ENCODE measurements around the gene ATP5F1D. TPM values are rescaled to one million over a fixed set of nuclear protein-coding genes. Genes with fewer than 3 reads are reported as not detected.
A peak's percentile ranks its signal among the peaks of the same experiment; 100 is the strongest.

The ATP5F1D gene
- total RNA-seq, 2 donors from 2014 or later = 193 to 269 TPM

DNA sequence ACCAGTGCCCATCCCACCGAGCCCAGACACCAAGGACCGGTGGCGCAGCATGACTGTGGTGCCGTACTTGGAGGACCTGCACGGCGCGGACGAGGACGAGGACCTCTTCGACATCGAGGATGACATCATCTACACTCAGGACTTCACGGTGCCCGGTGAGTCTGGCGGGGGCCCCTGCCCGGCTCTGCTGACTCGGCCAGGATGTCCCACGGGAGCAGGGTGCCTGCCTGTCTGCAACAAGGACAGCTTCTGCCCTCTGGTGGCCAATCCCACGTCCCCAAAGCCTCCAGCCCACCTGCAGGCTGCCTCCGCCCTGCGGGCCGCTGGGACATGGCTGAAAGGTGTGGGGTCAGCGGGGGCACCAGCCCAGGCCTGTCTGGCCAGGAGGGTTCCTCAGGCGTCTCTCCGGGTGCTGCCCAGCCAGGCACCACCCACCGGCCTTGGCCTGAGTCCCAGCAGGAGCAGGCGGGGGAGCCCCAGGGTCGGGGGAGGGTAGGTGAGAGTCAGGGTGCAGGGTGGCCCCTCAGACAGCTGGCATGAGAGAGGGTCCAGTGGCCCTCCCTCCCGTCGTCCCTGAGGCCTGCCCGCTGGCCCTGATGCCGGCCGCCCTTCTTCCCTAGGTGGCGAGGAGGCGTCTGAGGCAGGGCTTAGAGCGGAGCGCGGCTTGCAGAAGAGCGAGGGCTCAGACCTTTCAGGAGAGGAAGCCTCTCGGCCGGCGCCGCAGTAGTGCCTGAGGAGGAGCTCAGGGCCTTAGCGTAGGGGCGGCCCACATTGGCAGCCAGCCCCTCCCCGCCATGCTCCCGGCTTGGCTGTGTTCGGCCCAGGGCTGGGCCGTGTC lies 18.3 kb upstream of the ATP5F1D start:
- no peak overlapping the region for H3K27ac ChIP-seq
- no peaks in the 10 kb centered on the region for H3K27me3 ChIP-seq
- TF ChIP-seq CTCF (IDR thresholded peaks at IDR 0.05) = peak in 1 of 2 donors; percentile 48

DNA sequence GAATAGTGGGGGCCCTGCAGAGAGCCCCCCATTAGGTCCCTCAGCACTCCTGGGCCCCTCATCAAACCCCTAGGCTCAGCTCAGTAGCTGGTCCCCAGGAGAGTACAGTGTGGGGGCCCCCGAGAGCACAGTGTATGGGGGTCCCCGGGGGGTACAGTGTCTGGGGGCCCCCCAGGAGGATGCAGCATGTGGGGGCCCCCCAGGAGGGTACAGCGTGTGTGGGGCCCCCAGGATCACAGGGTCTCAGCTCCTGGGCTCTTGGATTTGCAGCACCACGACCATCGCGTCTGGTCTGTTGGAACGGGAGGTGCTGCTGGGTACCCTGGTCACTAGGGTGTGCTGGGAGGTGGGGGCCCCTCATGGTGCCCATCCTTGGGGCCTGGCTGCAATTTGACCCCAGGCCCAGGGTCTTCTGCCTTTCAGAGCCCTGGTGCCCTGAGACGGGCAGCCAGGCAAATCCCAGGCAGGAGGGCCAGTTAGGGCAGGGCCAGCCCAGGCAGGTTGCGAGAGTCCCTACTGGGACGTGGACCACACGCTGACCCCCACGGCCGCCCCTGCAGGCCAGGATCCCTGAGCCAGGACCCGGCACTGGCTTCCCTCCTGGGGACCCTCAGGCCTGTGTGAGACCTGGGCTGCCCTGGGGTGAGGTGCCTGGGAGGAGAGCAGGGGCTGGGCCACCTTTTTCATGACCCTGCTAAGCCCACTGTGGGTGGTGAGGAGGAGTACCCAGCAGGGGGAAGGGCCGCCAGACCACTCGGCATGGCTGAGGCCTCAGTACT lies 17.3 kb upstream of the ATP5F1D start:
- TF ChIP-seq CTCF (IDR thresholded peaks at IDR 0.05) = no peak
- no peak for DNase-seq (ENCODE audit: low spot score)
- Histone ChIP-seq H3K36me3 (peaks cover 62% of the 10 kb centered on the region), H3K4me1 (peaks cover 0 to 33% of the 10 kb centered on the region in 2 donors), H3K4me3 (no peak overlapping the region), H3K27ac (no peak overlapping the region), H3K27me3 (no peaks in the 10 kb centered on the region), H3K9me3 (no peaks in the 10 kb centered on the region)

More for the DNA sequence above, 18.3 kb upstream of the ATP5F1D start:
- Histone ChIP-seq H3K9me3 (no peaks in the 10 kb centered on the region), H3K36me3 (peaks cover 61% of the 10 kb centered on the region), H3K4me3 (no peak overlapping the region), H3K4me1 (peaks cover 0 to 43% of the 10 kb centered on the region in 2 donors)
- DNase-seq (ENCODE audit: low spot score) = no peak

DNA sequence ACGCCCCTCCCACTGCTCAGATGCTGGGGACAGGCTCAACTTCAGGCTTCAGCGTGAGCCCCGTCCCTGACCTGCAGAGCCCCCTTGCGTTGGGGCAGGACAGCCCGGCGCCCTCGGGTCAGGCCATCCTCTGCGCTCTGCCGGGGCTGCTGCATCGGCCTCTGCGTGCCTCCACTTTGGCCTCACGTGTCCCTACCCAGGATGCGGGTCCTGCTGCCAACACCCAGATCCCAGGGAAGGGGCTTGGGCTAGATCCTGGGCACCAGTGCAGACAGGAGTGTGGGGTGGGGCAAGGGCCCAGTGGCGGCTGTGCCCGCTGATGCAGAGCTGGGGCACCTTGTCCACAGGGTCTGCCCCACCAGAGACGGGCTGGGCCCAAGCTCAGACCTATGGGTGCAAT lies 16.7 kb upstream of the ATP5F1D start:
- H3K4me3 ChIP-seq = no peak overlapping the region
- DNase-seq (ENCODE audit: low spot score) = no peak
- H3K9me3 ChIP-seq = no peaks in the 10 kb centered on the region
- peaks cover 62% of the 10 kb centered on the region for H3K36me3 ChIP-seq
- peaks cover 0 to 31% of the 10 kb centered on the region in 2 donors for H3K4me1 ChIP-seq
- no peak overlapping the region for H3K27ac ChIP-seq
- TF ChIP-seq CTCF (IDR thresholded peaks at IDR 0.05) = no peak
- H3K27me3 ChIP-seq = no peaks in the 10 kb centered on the region

- H3K4me3 ChIP-seq = no peak overlapping the region
- no peaks in the 10 kb centered on the region for H3K27me3 ChIP-seq
- peaks cover 58% of the 10 kb centered on the region for H3K36me3 ChIP-seq
- H3K27ac ChIP-seq = no peak overlapping the region
- DNase-seq (ENCODE audit: low spot score) = no peak
- peaks cover 0 to 25% of the 10 kb centered on the region in 2 donors for H3K4me1 ChIP-seq
- no peaks in the 10 kb centered on the region for H3K9me3 ChIP-seq
- no peak for TF ChIP-seq CTCF (IDR thresholded peaks at IDR 0.05)
Measured at GRCh38 chr19:1225440-1226226, 15.9 kb upstream of the ATP5F1D start.

DNA sequence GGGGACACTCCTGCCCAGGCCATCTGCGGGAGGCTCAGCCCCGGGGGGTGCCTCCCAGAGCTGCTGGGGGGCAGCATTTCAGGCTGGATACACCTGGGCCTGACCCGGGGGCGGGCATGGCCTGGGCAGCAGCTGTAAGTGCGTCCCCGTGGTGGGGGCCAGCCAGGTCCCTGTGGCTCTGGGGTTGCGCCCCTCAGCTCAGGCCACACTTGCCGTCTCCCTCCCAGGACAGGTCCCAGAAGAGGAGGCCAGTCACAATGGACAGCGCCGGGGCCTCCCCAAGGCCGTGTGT lies 15.4 kb upstream of the ATP5F1D start:
- Histone ChIP-seq H3K27ac (no peak overlapping the region), H3K4me1 (peaks cover 0 to 19% of the 10 kb centered on the region in 2 donors), H3K36me3 (peaks cover 52% of the 10 kb centered on the region), H3K27me3 (no peaks in the 10 kb centered on the region), H3K9me3 (no peaks in the 10 kb centered on the region), H3K4me3 (no peak overlapping the region)
- DNase-seq (ENCODE audit: low spot score) = no peak
- no peak for TF ChIP-seq CTCF (IDR thresholded peaks at IDR 0.05)
